ENCODE results near the gene MRGPRF. TPM values are rescaled to one million over a fixed set of nuclear protein-coding genes. Genes with fewer than 3 reads are reported as not detected.

The MRGPRF gene
- polyA plus RNA-seq, 3 donors = 17.2 to 26.1 (median 23.7) TPM

DNA sequence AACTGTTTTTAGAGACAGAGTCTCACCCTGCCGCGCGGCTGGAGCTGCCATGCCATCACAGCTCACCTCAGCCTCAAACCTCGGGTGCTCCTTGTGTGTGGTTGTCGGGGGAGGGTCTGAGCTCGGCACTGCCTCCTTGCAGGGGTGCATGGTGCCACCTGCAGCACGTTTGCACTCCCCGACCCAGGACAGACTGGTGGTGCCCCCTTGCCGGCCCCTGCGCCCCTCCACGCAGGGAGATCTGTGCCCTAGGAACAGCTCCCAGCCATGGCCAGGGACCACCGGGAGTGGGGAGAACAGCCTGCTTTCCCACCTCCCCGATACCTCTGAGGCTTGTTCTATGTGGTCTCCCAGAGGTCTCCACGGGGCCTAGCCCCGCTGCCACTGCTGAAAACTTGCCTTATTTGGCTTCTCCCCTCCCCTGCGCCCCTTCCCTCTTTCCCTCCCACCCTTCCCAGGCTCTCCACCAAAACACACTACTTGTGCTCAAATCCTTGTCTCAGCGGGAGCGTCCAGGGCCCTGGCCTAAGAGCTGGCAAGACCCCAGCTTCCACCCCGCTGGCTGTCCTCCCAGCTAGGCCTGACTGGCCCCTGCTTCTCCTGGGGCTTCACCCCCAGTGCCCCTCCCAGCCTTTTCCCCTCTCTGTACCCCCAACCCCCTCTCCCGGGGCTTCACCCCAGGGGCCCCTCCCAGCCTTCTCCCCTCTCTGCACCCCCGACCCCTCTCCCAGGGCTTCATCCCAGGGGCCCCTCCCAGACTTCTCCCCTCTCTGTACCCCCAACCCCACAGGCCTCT, 22.3 kb upstream of the MRGPRF start:
- DNase-seq (ENCODE audit: extremely low read depth in 1 of 11, low read depth in 9 of 11, low spot score in 4 of 11) = no peak

DNA sequence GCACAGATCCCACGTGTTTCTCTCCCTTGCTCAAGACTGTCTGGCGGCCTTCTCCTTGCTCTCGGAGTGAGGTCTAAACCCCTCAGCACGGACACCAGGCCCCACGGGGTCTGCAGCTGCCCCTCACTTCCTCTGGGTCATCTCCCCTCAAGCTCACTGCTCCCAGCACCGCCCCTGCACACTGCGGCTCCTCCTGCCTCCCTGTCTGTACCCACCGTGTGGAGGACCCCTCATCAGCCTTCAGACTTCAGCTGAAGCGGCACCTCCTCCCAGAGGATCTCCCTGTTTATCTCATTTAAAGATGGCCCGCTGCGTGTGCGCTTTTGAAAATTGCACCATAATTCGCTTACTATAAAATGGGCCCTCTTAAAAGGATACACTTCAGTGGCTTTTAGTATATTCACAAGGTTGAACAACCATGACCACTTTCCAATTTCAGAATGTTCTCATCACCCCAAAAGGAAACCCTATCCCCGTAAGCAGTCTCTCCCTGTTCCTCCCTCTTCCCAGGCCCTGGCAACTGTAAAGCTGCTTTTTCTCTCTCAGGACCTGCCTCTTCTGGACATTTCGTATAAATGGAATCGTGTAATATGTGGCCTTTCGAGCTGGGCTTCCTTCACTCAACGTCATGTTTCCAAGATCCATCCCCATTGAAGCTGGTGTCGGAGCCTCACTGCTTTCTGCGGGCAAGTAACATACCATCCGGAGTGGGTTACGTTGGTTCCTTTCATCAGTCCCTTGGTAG, 21.2 kb upstream of the MRGPRF start:
- DNase-seq (ENCODE audit: extremely low read depth in 1 of 11, low read depth in 9 of 11, low spot score in 4 of 11) = no peak

DNA sequence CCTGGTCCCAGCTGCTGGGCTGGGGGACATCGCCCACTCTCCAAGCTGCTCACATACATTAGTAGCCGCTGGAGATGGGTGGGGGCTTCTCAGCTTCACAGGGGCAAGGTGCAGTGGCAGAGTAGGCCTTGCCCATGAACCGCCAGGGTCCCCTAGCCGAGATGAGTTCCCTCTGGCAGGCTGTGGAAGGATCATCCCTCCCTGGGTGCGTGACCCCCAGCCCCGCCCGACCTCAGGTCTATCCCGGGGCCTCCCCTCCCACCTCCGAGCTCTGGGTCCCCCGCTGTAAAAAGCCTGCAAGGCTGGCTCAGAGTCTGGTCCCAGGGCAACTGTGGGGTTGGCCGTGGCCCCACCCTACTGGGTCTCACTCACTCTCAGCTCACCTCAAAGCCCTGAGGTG, 20.4 kb upstream of the MRGPRF start:
- no peak for DNase-seq (ENCODE audit: extremely low read depth in 1 of 11, low read depth in 9 of 11, low spot score in 4 of 11)

DNA sequence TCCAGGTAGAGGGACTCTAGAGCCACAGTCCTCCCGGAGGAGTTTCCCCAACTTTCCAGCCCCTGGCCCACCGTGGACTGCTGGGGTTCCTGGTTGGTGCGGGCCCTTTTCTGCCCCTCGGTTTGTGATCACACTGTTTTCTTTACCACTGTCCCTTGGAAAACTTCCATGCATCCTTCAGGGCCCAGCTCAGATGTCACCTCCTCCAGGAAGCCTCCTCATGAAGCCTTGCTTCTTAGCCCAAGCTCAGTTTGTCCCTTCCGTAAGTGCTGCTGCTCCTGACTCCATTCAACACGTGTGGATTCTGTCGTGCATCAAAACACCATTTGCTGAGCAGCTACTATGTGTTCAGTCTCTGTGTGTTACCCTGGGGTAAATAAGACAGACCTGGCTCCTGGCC, 19.8 kb upstream of the MRGPRF start:
- no peak for DNase-seq (ENCODE audit: extremely low read depth in 1 of 11, low read depth in 9 of 11, low spot score in 4 of 11)

DNA sequence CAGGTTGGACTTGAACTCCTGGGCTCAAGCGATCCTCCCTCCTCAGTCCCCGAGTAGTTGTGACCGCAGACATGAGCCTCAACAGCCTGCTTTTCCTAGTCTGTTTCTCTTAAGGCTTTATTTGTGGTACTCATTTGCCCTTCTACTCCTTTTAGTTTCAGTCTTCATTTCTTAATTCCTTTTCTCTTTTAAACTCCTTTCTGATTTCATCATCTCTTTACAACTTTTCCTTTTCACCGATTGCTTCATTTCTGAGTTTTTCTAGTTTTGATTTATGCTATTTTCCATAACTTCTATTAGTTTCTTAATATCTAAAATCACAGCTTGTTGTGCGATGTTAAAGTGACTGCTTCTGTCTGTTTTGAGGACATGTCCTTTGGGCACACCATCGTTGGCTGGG, 17.3 kb upstream of the MRGPRF start:
- no peak for DNase-seq (ENCODE audit: extremely low read depth in 1 of 11, low read depth in 9 of 11, low spot score in 4 of 11)

DNA sequence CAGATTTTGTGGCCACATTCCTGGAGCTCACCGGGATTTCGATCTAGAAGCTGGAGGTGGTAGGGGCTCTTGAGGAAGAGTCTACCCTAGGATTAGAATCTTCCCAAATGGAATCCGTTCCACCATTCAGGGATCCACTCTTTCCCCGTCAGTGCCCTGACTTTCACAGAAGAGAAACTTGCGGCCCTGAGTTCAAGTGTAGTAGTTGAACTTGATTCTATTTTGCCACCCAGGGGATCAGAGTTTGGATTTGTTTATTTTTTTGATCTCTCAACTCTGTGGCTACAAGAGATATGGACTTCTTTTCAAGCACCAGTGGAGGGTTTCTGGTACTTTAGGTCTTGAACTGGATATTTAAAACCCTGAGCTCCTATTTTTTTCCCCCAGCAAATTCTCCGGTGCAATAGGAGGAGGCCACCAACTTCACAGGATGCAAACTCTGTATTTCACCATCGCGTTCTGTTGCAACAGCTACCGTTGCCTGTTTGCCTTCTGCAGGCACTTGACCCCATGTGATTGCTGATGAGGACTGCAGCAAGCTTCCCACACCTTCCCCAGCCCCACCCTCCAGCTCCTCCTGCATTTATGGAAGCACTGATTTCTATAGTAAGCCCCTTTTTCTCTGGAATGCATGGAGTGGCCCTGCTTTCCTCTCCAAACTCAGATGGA, 14.8 kb upstream of the MRGPRF start:
- no peak for DNase-seq (ENCODE audit: extremely low read depth in 1 of 11, low read depth in 9 of 11, low spot score in 4 of 11)

DNA sequence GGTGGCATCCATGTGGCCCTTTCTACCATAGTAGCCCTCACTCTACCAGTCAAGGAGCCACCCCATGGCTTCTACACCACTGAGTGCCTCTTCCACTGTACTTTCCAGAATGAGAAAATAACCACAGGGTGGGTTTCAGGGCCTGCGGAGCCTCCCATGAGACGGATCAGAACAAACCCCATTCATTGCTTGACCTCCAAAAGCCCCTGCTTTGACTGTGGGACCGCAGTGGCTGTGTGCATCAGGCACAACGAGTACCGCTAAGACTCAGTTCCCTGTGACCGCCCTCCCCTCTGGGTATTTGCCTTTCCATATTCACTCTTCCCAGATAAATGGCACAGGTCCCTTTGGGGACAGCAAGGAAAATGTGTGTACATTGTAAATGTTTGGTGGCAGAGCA, 11.5 kb upstream of the MRGPRF start:
- no peak for DNase-seq (ENCODE audit: extremely low read depth in 1 of 11, low read depth in 9 of 11, low spot score in 4 of 11)

DNA sequence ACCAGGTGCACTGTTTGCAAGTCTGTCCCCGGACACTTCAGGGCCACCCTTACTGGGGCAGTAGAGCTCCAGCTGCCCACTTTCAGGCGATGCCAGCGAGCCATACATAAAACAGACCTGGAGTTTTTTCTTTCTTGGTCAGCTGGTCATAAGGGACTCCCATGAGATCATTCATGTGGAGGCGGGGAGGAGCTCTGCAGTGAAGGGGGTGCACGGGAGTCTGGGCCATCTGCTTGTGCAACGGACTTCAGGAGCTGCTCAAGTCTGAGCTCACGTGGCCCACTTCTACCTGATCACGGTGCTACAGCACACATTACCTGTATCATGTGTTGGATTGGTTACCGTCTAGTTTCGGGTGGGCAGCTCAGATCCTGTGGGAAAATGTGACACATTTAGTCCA, 9.2 kb upstream of the MRGPRF start:
- no peak for DNase-seq (ENCODE audit: extremely low read depth in 1 of 11, low read depth in 9 of 11, low spot score in 4 of 11)

DNA sequence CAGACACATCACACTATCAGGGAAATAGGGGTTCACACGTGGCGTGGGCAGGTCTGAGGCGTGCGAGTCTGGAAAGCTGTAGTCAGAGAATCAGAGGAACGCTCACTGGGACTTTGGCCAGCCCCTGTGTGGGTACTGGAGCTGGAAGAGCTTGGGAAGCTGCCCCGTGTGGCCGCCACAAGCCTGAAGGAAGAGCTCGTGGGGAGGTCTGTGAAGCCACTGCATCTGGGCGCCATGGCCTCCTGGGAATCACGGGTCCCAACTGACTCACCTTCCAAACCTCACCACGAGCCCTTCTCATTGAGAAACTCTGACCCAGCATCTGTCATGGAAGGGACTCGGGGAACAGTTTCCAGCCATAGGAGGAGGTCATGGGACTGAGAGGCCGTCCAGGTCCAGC, 5.9 kb upstream of the MRGPRF start:
- no peak for DNase-seq (ENCODE audit: extremely low read depth in 1 of 11, low read depth in 9 of 11, low spot score in 4 of 11)

DNA sequence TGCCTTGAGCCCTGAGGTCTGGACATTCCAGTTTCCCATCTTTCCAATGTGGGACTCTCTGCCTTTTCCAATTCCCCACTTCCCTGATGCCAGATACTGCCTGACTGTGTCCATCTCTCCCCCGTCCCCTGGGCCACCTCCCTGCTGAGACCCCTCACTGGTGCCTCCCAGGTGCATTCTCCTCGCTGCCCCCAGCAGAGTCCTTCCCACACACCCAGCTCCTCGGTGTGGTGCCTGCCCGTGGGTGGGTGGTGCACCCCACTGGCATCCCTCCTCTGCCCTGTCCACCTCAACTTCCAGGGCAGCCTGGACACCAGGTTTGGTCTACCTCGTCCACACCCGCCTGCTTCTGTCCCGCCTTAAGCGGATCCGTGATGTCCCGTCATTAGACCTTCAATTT, 4.9 kb upstream of the MRGPRF start:
- DNase-seq (ENCODE audit: extremely low read depth in 1 of 11, low read depth in 9 of 11, low spot score in 4 of 11) = no peak

DNA sequence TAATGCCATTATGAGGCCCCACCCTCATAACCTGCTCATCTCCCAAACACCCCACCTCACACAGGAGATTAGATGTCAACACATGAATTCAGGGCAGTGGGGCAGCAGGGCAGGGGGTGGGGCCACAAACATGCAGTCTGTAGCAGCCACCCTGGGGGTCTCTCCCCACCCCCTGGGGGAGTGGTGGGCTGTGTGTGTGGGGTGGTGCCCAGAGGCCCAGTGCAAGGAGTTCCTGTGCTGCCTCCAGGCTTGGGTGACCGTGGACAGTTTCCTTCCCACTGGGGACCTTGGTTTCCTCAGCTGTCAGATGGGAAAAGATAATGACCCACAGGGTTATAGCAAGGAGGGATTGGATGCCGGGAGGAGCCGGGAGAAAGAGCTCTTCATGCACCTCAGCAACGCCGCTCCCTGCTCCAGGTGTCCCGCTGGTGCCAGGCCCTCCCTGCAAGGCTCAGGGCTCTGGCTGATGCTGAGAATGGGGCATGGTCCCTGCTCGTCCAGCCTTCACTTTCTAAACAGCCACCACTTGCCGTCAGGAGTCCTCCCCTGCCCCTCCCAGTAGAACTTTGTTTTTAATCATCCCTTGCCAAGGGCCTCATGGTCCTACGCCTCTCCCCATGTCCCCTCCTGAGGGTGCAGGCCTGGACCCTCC, 2.0 kb upstream of the MRGPRF start:
- no peak for DNase-seq (ENCODE audit: extremely low read depth in 1 of 11, low read depth in 9 of 11, low spot score in 4 of 11)

DNA sequence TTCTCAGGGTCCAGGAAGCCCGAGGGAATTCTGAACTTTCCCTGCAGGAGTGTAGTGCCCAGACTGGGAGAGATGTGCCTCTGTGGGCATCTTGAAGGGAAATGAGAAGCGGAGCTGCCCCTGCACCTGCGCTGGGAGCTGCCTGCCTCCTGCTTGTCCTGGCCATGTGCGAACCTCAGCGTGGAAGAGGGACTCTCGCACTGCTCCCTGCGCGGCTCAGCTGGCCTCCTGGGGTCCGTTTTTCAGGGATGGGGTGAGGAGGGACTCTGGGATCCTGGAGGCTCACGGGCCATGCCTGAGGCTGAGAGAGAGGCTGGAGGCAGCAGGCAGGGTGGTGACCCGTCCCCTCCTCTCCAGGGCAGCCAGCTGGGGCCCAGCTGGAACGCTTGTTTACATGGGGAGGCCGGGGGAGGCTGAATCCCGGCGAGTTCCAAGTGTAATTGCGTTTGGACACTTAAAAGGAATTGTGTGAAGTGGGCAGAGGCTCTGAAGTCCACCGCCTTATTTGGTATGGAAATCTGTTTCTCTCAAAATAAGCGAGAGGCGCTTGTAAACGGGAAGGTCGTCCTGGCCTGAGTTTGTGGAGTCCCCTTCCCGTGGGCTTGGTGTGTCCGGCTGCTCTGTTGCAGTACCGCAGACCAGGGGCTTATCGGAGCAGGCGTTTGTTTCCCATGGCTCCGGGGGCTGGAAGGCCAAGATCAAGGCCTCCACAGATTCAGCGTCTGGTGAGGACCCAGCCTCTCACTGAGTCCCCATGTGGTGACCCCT, 1.2 kb upstream of the MRGPRF start:
- peak in 9 of 11 donors; percentile 50 to 84 (median 70) for DNase-seq (ENCODE audit: extremely low read depth in 1 of 11, low read depth in 9 of 11, low spot score in 4 of 11)

DNA sequence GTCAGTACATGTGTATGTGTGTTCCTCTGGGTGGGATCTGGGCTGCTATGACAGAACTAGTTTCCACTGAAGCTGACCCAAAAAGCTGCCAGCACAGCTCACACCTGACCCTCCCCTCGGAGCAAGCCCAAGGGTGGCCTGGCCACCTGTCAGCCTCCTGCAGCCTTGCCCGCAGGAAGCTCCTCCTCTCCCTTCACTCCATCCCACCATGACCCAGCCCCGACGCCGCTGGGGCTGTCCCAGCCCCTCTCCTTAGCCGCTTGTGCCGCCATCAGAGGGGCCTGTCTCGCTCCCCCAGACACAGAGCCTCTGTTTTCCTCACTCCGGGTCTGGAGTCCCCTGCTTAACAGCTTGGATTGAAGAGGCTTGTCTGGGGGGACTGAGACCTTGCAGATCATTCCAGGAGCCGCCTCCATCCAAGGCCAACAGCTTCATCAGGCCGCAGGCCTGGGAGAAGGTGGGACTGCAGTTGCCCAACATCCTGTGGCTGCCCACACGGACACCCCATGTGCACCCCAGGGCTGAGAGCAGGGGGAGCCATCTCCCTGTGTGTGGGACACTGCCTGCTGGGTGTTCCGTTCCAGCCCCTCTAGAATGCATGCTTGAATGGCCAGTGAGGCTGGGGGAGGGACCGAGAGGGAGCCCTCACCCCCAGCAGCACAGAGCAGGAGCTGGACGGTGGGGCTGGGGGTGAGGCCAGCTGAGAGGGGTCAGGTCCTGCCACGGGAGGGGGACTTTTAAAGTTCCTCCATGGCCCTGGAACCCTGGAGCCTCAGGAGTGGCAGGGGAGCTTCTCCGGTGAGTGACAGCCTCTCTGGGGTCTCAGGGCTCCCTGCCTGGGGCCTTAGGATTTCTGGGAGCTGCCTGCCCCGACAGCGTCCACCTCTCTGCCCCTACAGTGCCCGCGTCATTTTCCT, 696 bp downstream of the MRGPRF start:
- no peak for DNase-seq (ENCODE audit: extremely low read depth in 1 of 11, low read depth in 9 of 11, low spot score in 4 of 11)

DNA sequence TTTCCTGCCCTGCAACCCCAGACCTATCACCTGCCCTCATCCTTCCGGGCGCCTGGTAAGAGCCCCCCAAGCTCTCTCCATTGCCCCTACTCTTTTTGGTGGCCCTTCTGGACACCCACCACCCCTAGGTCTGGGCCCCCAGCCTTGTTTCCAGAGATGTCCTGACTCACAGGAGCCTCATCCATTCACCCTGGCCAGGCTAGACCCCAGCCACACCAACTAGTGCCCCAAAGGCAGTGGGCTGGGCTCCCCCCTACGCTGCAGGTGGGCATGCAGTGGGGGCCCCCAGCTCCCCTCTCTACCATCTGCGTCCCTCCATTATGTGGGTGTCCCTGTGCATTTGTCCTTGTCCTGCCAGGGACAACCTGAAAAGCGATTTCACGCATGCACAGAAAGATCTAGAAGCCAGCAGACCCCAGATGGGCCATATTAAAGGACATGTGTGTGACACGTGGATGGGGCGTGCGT, 1.4 kb downstream of the MRGPRF start:
- no peak for DNase-seq (ENCODE audit: extremely low read depth in 1 of 11, low read depth in 9 of 11, low spot score in 4 of 11)

DNA sequence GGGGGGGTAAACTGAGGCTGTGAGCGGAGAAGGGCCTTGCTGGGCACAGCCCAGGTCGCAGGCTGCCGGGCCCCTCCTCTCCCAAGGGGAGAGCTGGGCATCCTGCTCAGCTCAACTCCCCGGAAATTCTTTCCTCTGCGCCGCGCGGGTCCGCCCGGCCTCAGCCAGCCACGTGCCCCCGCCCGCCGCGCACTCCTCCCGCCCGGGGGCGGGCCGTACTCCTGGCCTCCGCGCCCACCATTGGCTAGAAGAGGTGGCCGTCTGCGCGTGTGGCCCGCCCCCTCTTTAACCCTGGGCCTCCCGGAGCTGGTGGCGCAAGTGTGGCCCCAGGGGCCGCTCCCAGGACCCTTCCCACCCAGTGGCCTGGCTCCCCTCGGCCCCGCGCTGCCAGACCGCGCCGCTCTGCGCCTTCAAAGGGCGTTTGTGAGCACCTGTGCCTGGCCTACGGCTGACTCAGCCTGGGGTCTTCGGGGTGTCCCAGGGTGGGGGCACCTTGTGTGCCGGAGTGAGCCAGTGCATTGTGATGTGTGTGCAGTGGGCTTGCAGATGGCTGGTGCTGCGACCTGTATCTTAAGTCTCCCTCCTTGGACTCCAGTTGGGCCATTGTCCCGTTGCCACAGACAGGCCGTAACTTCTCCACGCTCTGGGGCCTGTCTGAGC, 2.0 kb downstream of the MRGPRF start:
- DNase-seq (ENCODE audit: extremely low read depth in 1 of 11, low read depth in 9 of 11, low spot score in 4 of 11) = peak in 7 of 11 donors; percentile 56 to 81 (median 69)

DNA sequence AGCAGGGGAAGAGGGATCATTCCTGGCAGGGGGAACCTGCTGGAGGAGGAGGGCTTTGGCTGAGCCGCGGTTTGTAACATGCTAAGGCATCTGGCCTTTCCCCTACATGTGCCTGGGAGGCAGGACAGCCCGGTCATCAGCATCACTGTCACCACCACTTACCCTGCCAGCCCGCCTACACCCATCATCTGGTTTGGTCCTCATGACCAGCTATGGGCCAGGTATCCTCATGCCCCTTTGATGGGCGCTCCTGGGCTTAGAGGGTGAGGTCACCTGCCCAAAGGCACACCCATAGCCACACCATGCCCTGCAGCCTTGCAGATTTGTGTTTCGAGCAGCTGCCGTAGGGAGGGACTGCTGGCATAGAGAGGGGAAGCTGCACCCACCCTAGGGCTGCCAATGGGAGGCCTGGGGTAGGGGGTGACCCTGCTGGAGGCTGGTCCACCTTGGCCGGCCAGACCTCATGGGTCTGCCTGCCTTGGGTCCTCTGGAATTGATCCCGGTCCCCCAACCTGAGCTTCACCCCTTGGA, 2.6 kb downstream of the MRGPRF start:
- no peak for DNase-seq (ENCODE audit: extremely low read depth in 1 of 11, low read depth in 9 of 11, low spot score in 4 of 11)
